Activated CD8-positive, alpha-beta T cell treated with anti-CD3 and anti-CD28 coated beads, Interleukin-2, amount 10 ng/mL, durations not matched to agents 7 days and 5 days (primary cell): ENCODE data around the gene NDRG2. TPM values are rescaled to one million over a fixed set of nuclear protein-coding genes. Genes with fewer than 3 reads are reported as not detected.
A peak's percentile ranks its signal among the peaks of the same experiment; 100 is the strongest.

Experiments used
- ATAC-seq: fragments of 150-1000 bp; cut with Tn5 transposase; one replicate; pipeline ENCODE4 v1.10.0; 2021; ENCODE audit warnings: moderate library complexity
- CTCF ChIA-PET: fragments of 350-600 bp; sonication (Branson Sonifier 250); formaldehyde crosslinking; loops from one replicate; lab custom pipeline; 2021; ENCODE audit warnings: antibody characterized with exemption; lab: Charles Lee
- POLR2A ChIA-PET: fragments of 350-600 bp; sonication (Branson Sonifier 250); formaldehyde crosslinking; loops from one replicate; lab custom pipeline; 2021; ENCODE audit warnings: antibody characterized with exemption; lab: Charles Lee
- DNase-seq: peaks from one replicate; pipeline ENCODE4 v3.0.0-alpha.2; 2020
- H3K27ac Mint-ChIP-seq: one replicate; pipeline ENCODE4 v1.8.0; 2021; ENCODE audit warnings: mild to moderate bottlenecking, mixed read lengths
- H3K27me3 Mint-ChIP-seq: one replicate; pipeline ENCODE4 v1.8.0; 2021; ENCODE audit warnings: low read depth, mixed read lengths
- H3K36me3 Mint-ChIP-seq: one replicate; pipeline ENCODE4 v1.8.0; 2021; ENCODE audit warnings: low read depth, mixed read lengths
- H3K4me1 Mint-ChIP-seq: one replicate; pipeline ENCODE4 v1.8.0; 2021; ENCODE audit warnings: low read depth, mixed read lengths
- H3K4me3 Mint-ChIP-seq: one replicate; pipeline ENCODE4 v1.8.0; 2021; ENCODE audit warnings: mild to moderate bottlenecking, mixed read lengths
- H3K9me3 Mint-ChIP-seq: one replicate; pipeline ENCODE4 v1.8.0; 2022; ENCODE audit warnings: mixed read lengths; ENCODE audit not compliant: insufficient read depth
- total RNA-seq, 2 experiments: library from RNA; stranded (reverse); gene quantifications; one replicate each; pipeline ENCODE4 v1.2.3, GENCODE V29; 2021

Gene NDRG2
- total RNA-seq, 2 experiments from 2014 or later, result 6.2 to 7.6 TPM

DNA sequence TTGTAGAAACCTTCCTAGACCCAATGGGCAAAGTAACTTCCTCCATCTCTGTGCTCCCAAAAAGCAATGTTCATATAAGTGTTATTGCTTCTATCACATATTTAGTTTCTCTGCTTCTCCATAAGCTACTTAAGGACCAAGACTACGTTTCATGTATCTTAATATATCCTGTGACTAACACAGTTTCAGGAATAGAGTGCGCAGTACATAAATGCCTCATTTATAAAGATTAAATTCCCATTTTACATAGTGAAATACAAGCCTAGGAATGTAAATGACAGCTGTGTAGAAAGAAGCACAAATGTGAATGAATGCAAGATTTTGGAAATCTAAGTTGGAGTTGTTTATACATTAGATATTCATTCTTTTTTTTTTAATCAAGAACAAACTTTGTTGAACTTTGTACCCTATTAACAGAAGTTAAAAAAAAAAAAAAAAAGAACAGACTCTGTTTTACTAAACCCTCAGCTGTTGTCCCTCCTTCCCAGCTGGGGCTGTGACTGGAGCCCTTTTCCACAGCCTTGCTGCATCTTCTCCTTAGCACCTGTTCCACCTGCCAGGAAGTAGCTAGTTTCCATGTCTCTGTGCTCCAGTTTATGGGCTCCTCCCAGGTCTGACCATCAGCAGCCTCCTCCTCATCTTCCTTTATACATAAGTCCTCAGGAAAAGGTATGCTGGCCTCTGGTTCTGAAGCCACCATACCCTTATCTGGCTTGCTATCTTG lies 42.1 kb downstream of the NDRG2 start:
- Mint-ChIP-seq H3K36me3 (no peaks in the 10 kb centered on the region), H3K27me3 (peaks cover 10% of the 10 kb centered on the region), H3K4me3 (no peak overlapping the region), H3K4me1 (peaks cover 6% of the 10 kb centered on the region), H3K9me3 (no peaks in the 10 kb centered on the region), H3K27ac (no peak overlapping the region)
- DNase-seq, result no peak
- ATAC-seq, result no peak
- CTCF ChIA-PET, result interaction anchor here (1.3 to 6.4 kb wide), 4 partner anchors 11 to 125 kb away, joined by 4 to 66 read pairs (median 6); no protein-coding TSS in a partner anchor
- POLR2A ChIA-PET, result no interaction called here

- Mint-ChIP-seq H3K27me3 (peaks cover 14% of the 10 kb centered on the region), H3K4me3 (no peak overlapping the region), H3K9me3 (no peaks in the 10 kb centered on the region), H3K4me1 (peaks cover 4% of the 10 kb centered on the region), H3K27ac (no peak overlapping the region), H3K36me3 (no peaks in the 10 kb centered on the region)
- POLR2A ChIA-PET, result no interaction called here
- no peak for ATAC-seq
- CTCF ChIA-PET, result interaction anchor here (6.4 kb wide), 1 partner anchor 9 kb away, joined by 66 read pairs; no protein-coding TSS in a partner anchor
- no peak for DNase-seq
Measured at GRCh38 chr14:20980906-20981305, 44.0 kb downstream of the NDRG2 start.

DNA sequence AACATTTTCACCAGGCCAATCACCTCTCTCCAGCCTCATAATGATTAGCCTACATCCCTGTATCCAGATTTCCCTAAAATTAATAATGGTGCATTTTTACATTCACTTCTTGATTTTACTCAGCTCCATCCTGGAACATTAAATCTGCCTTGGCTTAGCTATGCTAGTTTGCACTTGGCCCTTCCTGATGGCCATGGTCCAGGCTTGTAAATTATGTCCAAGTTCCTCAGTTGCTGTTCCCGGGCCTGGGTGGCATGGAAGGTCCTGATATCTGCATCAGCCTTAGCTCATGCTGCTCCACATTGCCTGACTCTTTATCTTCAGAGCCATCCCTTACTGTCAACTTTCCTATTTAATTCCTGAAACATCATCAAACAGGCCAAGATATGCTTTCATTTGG lies 46.2 kb downstream of the NDRG2 start:
- no peak for DNase-seq
- H3K36me3 Mint-ChIP-seq, result no peaks in the 10 kb centered on the region
- ChIA-PET POLR2A (no interaction called here), CTCF (interaction anchor here (1.2 to 6.4 kb wide), 3 partner anchors 7 to 121 kb away, joined by 3 to 66 read pairs (median 3); no protein-coding TSS in a partner anchor)
- no peaks in the 10 kb centered on the region for H3K4me1 Mint-ChIP-seq
- no peak overlapping the region for H3K4me3 Mint-ChIP-seq
- no peak for ATAC-seq
- peaks cover 17% of the 10 kb centered on the region for H3K27me3 Mint-ChIP-seq
- H3K27ac Mint-ChIP-seq, result no peak overlapping the region
- no peaks in the 10 kb centered on the region for H3K9me3 Mint-ChIP-seq

- H3K4me1 Mint-ChIP-seq, result peaks cover 5% of the 10 kb centered on the region
- CTCF ChIA-PET, result no interaction called here
Measured at GRCh38 chr14:20976291-20976690, 48.6 kb downstream of the NDRG2 start.

DNA sequence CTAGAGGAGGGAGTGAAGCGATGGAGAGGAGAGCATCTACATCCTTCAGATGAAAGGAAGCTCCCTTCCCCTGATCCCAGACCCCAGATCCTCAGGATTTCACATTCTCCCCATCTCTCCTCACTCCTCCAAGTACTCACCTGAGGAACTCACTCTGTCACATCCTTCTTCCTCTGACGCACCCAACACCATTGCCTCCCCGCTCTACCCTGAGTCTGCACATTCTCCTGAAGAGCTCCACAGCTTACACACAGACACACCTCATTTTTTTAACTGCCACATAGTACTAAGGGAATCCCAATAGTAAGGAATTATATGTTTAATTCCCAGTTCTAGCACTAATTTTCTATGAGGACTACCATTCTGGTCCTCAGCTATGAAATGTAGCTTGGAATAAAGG lies 51.4 kb downstream of the NDRG2 start:
- POLR2A ChIA-PET, result no interaction called here
- H3K4me3 Mint-ChIP-seq, result no peak overlapping the region
- ATAC-seq, result no peak
- H3K27me3 Mint-ChIP-seq, result peaks cover 36% of the 10 kb centered on the region
- no peak for DNase-seq
- H3K9me3 Mint-ChIP-seq, result no peaks in the 10 kb centered on the region
- H3K36me3 Mint-ChIP-seq, result no peaks in the 10 kb centered on the region
- no peak overlapping the region for H3K27ac Mint-ChIP-seq
- H3K4me1 Mint-ChIP-seq, result peaks cover 14% of the 10 kb centered on the region
- CTCF ChIA-PET, result interaction anchor here (0.9 to 5.9 kb wide), 7 partner anchors 8 to 115 kb away, joined by 3 to 79 read pairs (median 10); no protein-coding TSS in a partner anchor

More at GRCh38 chr14:20976291-20976690, 48.6 kb downstream of the NDRG2 start:
- no peak for ATAC-seq
- POLR2A ChIA-PET, result no interaction called here
- H3K27me3 Mint-ChIP-seq, result peaks cover 32% of the 10 kb centered on the region
- H3K36me3 Mint-ChIP-seq, result no peaks in the 10 kb centered on the region
- H3K27ac Mint-ChIP-seq, result no peak overlapping the region
- H3K9me3 Mint-ChIP-seq, result no peaks in the 10 kb centered on the region
- DNase-seq, result no peak
- no peak overlapping the region for H3K4me3 Mint-ChIP-seq

GRCh38 chr14:20971705-20972021 lies 53.2 kb downstream of the NDRG2 start:
- Mint-ChIP-seq H3K27me3 (peaks cover 47% of the 10 kb centered on the region), H3K4me3 (peak overlapping the region; percentile 86), H3K9me3 (no peaks in the 10 kb centered on the region), H3K4me1 (peaks cover 14% of the 10 kb centered on the region), H3K27ac (no peak overlapping the region), H3K36me3 (no peaks in the 10 kb centered on the region)
- POLR2A ChIA-PET, result no interaction called here
- ATAC-seq, result no peak
- CTCF ChIA-PET, result interaction anchor here (0.5 to 5.9 kb wide), 40 partner anchors 9 to 510 kb away, joined by 3 to 79 read pairs (median 8); partner anchors contain the start of genes ARHGEF40, PIP4P1, RNASE4 and RNASE6
- DNase-seq, result no peak

GRCh38 chr14:20970983-20971704 lies 53.7 kb downstream of the NDRG2 start:
- POLR2A ChIA-PET, result interaction anchor here (0.8 kb wide), 1 partner anchor 112 kb away, joined by 3 read pairs; no protein-coding TSS in a partner anchor
- ATAC-seq (peak; percentile 91), DNase-seq (peak; percentile 83)
- H3K4me1 Mint-ChIP-seq, result peaks cover 14% of the 10 kb centered on the region
- CTCF ChIA-PET, result interaction anchor here (0.5 to 5.9 kb wide), 59 partner anchors 9 to 510 kb away, joined by 3 to 79 read pairs (median 5); partner anchors contain the start of genes ARHGEF40, EDDM3A, PIP4P1 and RNASE4
- H3K4me3 Mint-ChIP-seq, result peak overlapping the region; percentile 86
- H3K27me3 Mint-ChIP-seq, result peaks cover 47% of the 10 kb centered on the region
- H3K9me3 Mint-ChIP-seq, result no peaks in the 10 kb centered on the region
- no peaks in the 10 kb centered on the region for H3K36me3 Mint-ChIP-seq
- H3K27ac Mint-ChIP-seq, result peak overlapping the region; percentile 56

DNA sequence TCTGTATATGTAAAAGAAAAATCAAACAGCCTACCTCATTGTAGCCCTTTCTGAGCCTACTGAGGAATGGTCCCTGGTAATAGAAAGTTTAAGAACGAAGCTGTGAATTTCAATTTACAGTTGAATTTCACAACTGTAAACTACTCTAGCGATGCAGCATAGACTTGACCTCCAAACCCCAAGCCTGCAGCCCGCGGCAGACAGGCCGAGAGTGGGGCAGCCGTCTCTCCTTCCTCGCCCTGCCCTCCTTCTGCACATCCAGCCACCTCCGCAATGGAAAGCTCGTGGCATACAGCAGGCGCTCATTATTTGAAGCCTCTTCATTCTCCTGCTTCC lies 54.2 kb downstream of the NDRG2 start:
- ATAC-seq (peak; percentile 13), DNase-seq (no peak)
- ChIA-PET POLR2A (interaction anchor here (0.8 kb wide), 1 partner anchor 112 kb away, joined by 3 read pairs; no protein-coding TSS in a partner anchor), CTCF (interaction anchor here (0.7 to 5.9 kb wide), 52 partner anchors 8 to 509 kb away, joined by 3 to 79 read pairs (median 6); partner anchors contain the start of genes ARHGEF40, EDDM3A, PIP4P1 and RNASE4)
- Mint-ChIP-seq H3K4me1 (peaks cover 14% of the 10 kb centered on the region), H3K4me3 (peak overlapping the region; percentile 86), H3K36me3 (no peaks in the 10 kb centered on the region), H3K27ac (no peak overlapping the region), H3K9me3 (no peaks in the 10 kb centered on the region), H3K27me3 (peaks cover 49% of the 10 kb centered on the region)

DNA sequence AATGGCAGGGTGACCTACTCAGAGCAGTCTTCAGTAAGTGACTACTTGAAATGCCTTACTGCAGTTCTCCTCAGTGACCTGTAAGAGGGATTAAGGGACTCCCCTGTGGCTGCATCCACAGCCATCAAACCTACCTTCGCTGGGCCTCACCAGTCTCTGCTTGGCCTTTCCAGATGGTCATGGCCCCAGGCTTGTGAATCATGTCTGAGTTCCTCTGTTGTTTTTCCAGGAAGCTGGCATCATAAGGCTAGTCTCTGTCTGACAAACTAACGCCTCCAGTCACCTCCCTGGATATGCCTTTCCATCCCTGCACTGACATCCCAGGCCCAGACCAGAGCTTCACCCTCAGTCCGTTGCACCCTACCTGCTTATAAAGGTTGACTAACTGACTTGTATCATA lies 55.5 kb downstream of the NDRG2 start:
- peaks cover 55% of the 10 kb centered on the region for H3K27me3 Mint-ChIP-seq
- ATAC-seq, result no peak
- no peak overlapping the region for H3K27ac Mint-ChIP-seq
- CTCF ChIA-PET, result interaction anchor here (2.8 to 5.9 kb wide), 4 partner anchors 9 to 111 kb away, joined by 14 to 79 read pairs (median 55); partner anchors contain the start of gene RNASE7
- DNase-seq, result no peak
- H3K4me1 Mint-ChIP-seq, result peaks cover 14% of the 10 kb centered on the region
- no peaks in the 10 kb centered on the region for H3K36me3 Mint-ChIP-seq
- POLR2A ChIA-PET, result no interaction called here
- H3K9me3 Mint-ChIP-seq, result no peaks in the 10 kb centered on the region
- no peak overlapping the region for H3K4me3 Mint-ChIP-seq
